BLaER1 treated with 17β-estradiol and CSF1 and Interleukin-3, amounts not matched to agents 10 nM and 100 nM (cell line): ENCODE measurements around the gene UCHL3.

Experiments
- H3K27ac ChIP-seq, 11 experiments: shearing (Covaris generic); formaldehyde crosslinking; 2 replicates each; pipeline ENCODE4 v1.8.1; 2022
- H3K27me3 ChIP-seq, 11 experiments: shearing (Covaris generic); formaldehyde crosslinking; 2 replicates each; pipeline ENCODE4 v1.8.1; 2022
- H3K36me3 ChIP-seq, 11 experiments: shearing (Covaris generic); formaldehyde crosslinking; 2 replicates each; pipeline ENCODE4 v1.8.1; 2022
- H3K4me1 ChIP-seq, 10 experiments: shearing (Covaris generic); formaldehyde crosslinking; 2 replicates each; pipeline ENCODE4 v1.8.1; 2022
- H3K4me2 ChIP-seq, 11 experiments: shearing (Covaris generic); formaldehyde crosslinking; 2 replicates each; pipeline ENCODE4 v1.8.1; 2022
- H3K4me3 ChIP-seq, 10 experiments: shearing (Covaris generic); formaldehyde crosslinking; 2 replicates each; pipeline ENCODE4 v1.8.1; 2022
- H3K9ac ChIP-seq, 11 experiments: shearing (Covaris generic); formaldehyde crosslinking; 2 replicates each; pipeline ENCODE4 v1.8.1; 2022
- H3K9me3 ChIP-seq, 11 experiments: shearing (Covaris generic); formaldehyde crosslinking; replicated peaks in 1 of 11; 2 replicates each; pipeline ENCODE4 v1.8.1; 2022
- H4K20me1 ChIP-seq, 11 experiments: shearing (Covaris generic); formaldehyde crosslinking; 2 replicates each; pipeline ENCODE4 v1.8.1; 2022
- Cebpa-rat ChIP-seq, 11 experiments: shearing (Covaris generic); IDR thresholded peaks; 2 replicates each; pipeline ENCODE4 v1.8.1; 2022

UCHL3 gene

DNA sequence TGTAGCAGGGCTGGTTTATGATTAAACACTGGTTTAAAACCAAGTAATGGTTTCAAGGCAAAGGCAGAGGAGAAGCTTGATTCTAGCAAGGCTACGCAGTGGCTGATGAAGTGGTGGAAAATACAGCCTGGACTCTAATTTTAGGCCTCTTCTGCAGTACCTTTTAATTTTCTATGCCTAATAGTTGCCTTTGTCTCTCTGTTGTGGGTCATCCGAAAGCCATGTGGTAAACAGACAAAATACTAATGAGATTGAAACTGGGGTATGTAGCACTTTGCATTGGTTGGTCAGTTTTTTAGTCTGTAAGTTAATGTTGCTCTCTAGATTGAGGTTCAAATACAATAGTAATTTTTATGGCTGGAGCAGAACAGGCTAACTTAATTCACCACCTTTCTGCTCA lies 89.9 kb downstream of the UCHL3 start:
- Histone ChIP-seq H3K9me3 (no peaks in the 10 kb centered on the region), H3K36me3 (no peaks in the 10 kb centered on the region), H3K27me3 (peaks cover 28 to 38% (median 33%) of the 10 kb centered on the region in 11 experiments), H3K4me1 (peaks cover 0 to 14% (median 6%) of the 10 kb centered on the region in 10 experiments; a peak in 10 of 20 replicates), H3K4me2 (no peak overlapping the region), H3K9ac (no peak overlapping the region), H4K20me1 (no peaks in the 10 kb centered on the region), H3K4me3 (no peak overlapping the region), H3K27ac (no peak overlapping the region)
- no peak for TF ChIP-seq Cebpa-rat (IDR thresholded peaks at IDR 0.05)

DNA sequence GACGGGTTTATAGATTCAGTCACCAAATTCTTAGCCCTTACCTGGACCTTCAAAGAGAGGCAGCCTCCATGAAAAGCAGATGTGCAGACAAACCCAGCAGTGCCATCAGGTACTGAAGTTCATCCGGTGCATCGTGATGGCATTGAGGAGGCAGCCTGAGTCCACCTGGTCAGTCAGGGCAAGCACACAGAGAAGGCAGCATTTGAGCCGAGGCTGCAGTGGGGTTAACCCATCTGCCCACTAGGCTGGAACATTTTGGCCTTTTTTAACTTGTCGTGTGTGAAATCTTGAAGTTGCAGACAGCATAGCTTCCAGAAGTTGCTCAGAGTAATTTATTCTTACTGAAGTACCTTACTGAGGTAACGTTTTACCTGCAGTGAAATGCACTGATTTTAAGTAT lies 91.4 kb downstream of the UCHL3 start:
- Histone ChIP-seq H3K4me2 (no peak overlapping the region), H3K27me3 (peaks cover 21 to 32% (median 26%) of the 10 kb centered on the region in 11 experiments), H3K36me3 (no peaks in the 10 kb centered on the region), H3K4me1 (peaks cover 0 to 11% (median 5%) of the 10 kb centered on the region in 10 experiments; a peak in 7 of 20 replicates), H3K9ac (no peak overlapping the region), H3K9me3 (no peaks in the 10 kb centered on the region), H3K4me3 (no peak overlapping the region), H3K27ac (no peak overlapping the region), H4K20me1 (no peaks in the 10 kb centered on the region)
- TF ChIP-seq Cebpa-rat (IDR thresholded peaks at IDR 0.05) = no peak

DNA sequence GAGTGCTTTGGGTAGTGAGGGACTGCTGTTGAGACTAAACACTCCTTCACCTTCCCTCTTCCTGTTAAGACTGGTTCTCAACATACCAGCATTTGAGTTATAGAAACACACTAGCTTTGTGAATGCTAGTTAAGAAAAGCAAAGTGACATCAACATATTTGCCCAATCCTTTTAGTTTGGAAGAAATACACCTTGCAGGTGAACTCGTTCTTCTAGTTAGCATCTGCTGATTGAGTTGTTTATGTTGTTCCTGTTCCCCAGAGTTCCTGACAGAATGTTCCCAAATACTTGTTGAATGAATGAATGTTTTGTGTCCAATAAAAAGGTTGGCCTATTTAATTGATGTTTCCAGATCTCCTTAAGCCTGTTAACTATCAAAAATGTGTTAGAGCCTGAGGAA lies 93.6 kb downstream of the UCHL3 start:
- Histone ChIP-seq H3K27me3 (peaks cover under 1 to 11% (median 5%) of the 10 kb centered on the region in 11 experiments; a peak in 20 of 22 replicates), H3K9ac (no peak overlapping the region), H3K9me3 (no peaks in the 10 kb centered on the region), H3K4me1 (no peaks in the 10 kb centered on the region), H3K36me3 (no peaks in the 10 kb centered on the region), H3K27ac (no peak overlapping the region), H3K4me2 (no peak overlapping the region), H4K20me1 (no peaks in the 10 kb centered on the region), H3K4me3 (no peak overlapping the region)
- TF ChIP-seq Cebpa-rat (IDR thresholded peaks at IDR 0.05) = no peak

DNA sequence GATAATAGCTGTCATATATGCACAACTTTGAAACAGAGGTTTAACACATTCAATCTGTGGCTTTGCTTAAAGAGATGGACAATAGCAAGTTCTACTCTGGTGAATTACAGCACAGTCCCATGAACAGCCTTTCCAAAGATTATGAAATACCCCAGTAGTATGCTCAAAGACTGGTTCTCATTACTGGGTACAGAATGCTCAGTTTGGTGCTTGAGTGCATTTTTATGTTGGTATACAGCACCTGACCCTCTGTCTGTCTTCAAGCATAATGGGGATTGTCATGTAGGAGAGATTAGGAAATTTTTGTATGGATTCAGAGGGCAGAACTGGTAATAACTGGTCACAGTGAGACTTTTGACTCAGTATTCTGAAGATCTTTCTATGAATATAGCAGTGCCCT lies 94.1 kb downstream of the UCHL3 start:
- Histone ChIP-seq H3K4me2 (no peak overlapping the region), H4K20me1 (no peaks in the 10 kb centered on the region), H3K9me3 (no peaks in the 10 kb centered on the region), H3K27ac (no peak overlapping the region), H3K4me3 (no peak overlapping the region), H3K9ac (no peak overlapping the region), H3K27me3 (peaks cover 0 to 6% (median under 1%) of the 10 kb centered on the region in 11 experiments; a peak in 3 of 22 replicates), H3K36me3 (peaks cover 0 to 4% (median 0%) of the 10 kb centered on the region in 11 experiments; a peak in 1 of 22 replicates), H3K4me1 (no peaks in the 10 kb centered on the region)
- no peak for TF ChIP-seq Cebpa-rat (IDR thresholded peaks at IDR 0.05)

DNA sequence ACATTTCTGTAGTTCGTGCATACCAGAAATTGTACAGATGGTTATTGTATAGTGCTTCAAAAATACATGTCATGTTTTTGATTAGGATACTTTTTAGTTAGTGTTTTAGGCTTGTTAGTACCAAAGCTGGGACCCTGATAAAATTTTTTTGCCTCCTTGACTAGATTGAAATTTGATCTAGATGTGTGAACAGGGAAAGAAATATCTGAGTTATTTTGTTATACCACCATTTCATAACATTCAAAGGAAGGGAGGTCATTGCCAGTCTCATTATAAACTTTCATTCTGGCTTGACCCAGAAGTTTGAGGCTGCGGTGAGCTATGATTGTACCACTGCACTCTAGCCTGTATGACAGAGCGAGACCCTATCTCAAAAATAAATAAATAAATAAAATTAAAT lies 95.5 kb downstream of the UCHL3 start:
- Histone ChIP-seq H3K9ac (no peak overlapping the region), H3K36me3 (peaks cover 0 to 4% (median 0%) of the 10 kb centered on the region in 11 experiments; a peak in 1 of 22 replicates), H4K20me1 (no peaks in the 10 kb centered on the region), H3K27ac (no peak overlapping the region), H3K9me3 (no peaks in the 10 kb centered on the region), H3K4me3 (no peak overlapping the region), H3K27me3 (no peaks in the 10 kb centered on the region), H3K4me1 (no peaks in the 10 kb centered on the region), H3K4me2 (no peak overlapping the region)
- no peak for TF ChIP-seq Cebpa-rat (IDR thresholded peaks at IDR 0.05)

DNA sequence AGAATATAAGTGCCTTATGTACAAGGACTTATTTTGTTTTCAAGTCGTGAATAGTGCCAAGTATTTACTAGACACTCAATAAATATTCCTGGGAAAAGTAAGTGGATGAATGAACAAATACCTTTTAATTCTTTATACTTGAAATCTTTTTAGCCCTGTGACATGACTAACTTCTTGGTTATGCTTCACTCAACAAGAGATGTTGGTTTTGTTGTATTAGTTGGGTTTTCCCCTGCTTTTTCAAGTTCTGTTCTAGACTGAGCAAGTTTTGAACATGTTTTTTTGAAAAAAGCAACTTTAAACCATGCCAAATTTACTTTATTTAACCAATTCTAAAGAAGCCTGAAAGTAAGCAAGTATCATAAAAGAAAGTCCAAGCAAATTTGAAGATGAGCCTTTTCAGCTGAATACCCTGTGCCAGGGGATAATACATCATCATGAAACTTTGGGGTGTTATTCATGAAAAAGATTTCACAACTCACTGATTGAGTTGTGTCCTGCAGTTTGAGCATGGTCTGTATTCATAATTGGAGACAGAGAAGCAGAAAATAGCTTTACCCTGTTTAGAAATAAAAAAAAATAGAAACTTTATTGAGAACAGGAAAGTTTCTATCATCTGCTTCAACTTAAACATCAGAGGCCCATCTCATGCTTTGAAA lies 97.7 kb downstream of the UCHL3 start:
- no peak overlapping the region for H3K4me2 ChIP-seq
- H3K9me3 ChIP-seq = no peaks in the 10 kb centered on the region
- H3K4me1 ChIP-seq = no peaks in the 10 kb centered on the region
- H3K27ac ChIP-seq = no peak overlapping the region
- H3K36me3 ChIP-seq = peaks cover 0 to 4% (median 0%) of the 10 kb centered on the region in 11 experiments; a peak in 1 of 22 replicates
- TF ChIP-seq Cebpa-rat (IDR thresholded peaks at IDR 0.05) = no peak
- no peak overlapping the region for H3K9ac ChIP-seq
- H3K4me3 ChIP-seq = no peak overlapping the region
- no peaks in the 10 kb centered on the region for H3K27me3 ChIP-seq
- H4K20me1 ChIP-seq = no peaks in the 10 kb centered on the region

DNA sequence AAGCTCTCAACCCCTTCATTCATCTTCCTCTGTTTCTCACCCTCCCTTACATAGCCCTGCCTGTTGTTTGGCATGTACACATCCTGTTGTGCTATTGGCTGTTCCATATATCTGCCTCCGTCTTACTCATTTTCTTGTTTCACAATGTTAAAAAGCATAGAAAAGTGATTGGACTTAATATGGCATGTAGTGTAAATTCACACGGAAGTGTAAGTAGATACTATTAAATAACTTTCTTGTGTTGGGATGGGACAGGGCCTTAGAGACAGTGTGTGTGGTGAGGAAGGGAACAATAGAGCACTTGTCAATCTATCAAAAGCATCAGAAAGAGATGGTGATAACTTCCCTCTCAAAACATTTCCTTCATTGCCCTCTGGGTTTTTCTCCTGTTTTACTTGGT lies 98.9 kb downstream of the UCHL3 start:
- H3K4me2 ChIP-seq = no peak overlapping the region
- no peaks in the 10 kb centered on the region for H3K9me3 ChIP-seq
- H3K27ac ChIP-seq = no peak overlapping the region
- no peak for TF ChIP-seq Cebpa-rat (IDR thresholded peaks at IDR 0.05)
- H3K4me3 ChIP-seq = no peak overlapping the region
- peaks cover 0 to 4% (median 0%) of the 10 kb centered on the region in 11 experiments; a peak in 1 of 22 replicates for H3K36me3 ChIP-seq
- H3K9ac ChIP-seq = no peak overlapping the region
- no peaks in the 10 kb centered on the region for H4K20me1 ChIP-seq
- no peaks in the 10 kb centered on the region for H3K27me3 ChIP-seq
- H3K4me1 ChIP-seq = no peaks in the 10 kb centered on the region

DNA sequence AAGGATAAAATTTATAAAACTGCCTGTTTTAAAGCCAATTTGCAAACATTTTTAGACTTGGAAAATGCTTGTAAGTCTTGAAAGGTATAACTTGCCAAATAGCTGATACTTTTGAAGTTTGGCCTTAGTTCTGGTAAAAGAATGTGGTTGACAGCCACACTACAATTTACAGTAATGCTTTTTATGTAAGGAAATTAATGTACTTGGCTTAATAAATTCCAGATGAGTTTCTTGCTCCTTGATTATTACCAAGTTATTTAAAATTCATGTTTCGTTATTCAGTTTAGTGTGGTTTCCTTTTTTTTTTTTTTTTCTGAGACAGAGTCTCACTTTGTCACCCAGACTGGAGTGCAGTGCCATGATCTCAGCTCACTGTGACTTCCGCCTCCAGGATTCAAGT lies 101.4 kb downstream of the UCHL3 start:
- Histone ChIP-seq H3K4me1 (no peaks in the 10 kb centered on the region), H3K9me3 (no peaks in the 10 kb centered on the region), H4K20me1 (no peaks in the 10 kb centered on the region), H3K9ac (no peak overlapping the region), H3K36me3 (peaks cover 0 to 4% (median 0%) of the 10 kb centered on the region in 11 experiments; a peak in 2 of 22 replicates), H3K27me3 (no peaks in the 10 kb centered on the region), H3K27ac (no peak overlapping the region), H3K4me2 (no peak overlapping the region), H3K4me3 (no peak overlapping the region)
- TF ChIP-seq Cebpa-rat (IDR thresholded peaks at IDR 0.05) = no peak

DNA sequence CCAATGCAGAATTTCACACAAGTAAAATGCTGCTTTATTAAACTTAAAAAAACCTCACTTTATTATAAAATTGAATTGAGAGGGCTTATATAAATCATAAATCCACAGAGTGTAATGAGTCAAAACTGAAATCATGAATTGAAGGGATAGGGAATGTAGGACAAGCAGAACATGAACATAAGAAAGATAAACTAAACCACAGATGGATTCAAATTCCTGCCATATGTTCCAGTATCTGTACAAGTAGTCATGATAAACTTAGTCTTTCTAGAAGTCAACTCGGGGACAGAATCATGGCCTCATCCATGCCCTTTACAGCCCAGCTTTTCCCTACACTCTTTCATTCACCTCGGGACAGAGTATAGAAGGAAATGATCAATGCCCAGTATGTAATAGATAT lies 103.1 kb downstream of the UCHL3 start:
- TF ChIP-seq Cebpa-rat (IDR thresholded peaks at IDR 0.05) = no peak
- Histone ChIP-seq H3K36me3 (peaks cover 0 to 4% (median 0%) of the 10 kb centered on the region in 11 experiments; a peak in 2 of 22 replicates), H3K4me2 (no peak overlapping the region), H3K9me3 (no peaks in the 10 kb centered on the region), H3K9ac (no peak overlapping the region), H3K27ac (no peak overlapping the region), H3K4me3 (no peak overlapping the region), H3K27me3 (no peaks in the 10 kb centered on the region), H4K20me1 (no peaks in the 10 kb centered on the region), H3K4me1 (no peaks in the 10 kb centered on the region)
